Testis (tissue), 3 donors: ENCODE measurements around the gene TICAM2. TPM values are rescaled to one million over a fixed set of nuclear protein-coding genes. Genes with fewer than 3 reads are reported as not detected.

Experiments used
- DNase-seq: peaks from one replicate; pipeline ENCODE4 v3.0.0-alpha.2; 2019
- H3K27ac ChIP-seq, 2 donors: fragments of 200-600 bp; sonication (generic); one replicate each; pipeline ENCODE4 v1.5.1; 2019
- H3K27me3 ChIP-seq: fragments of 200-600 bp; sonication (generic); one replicate; pipeline ENCODE4 v1.5.1; 2019
- H3K36me3 ChIP-seq: fragments of 200-600 bp; sonication (generic); one replicate; pipeline ENCODE4 v1.5.1; 2017; ENCODE audit warnings: low read depth; ENCODE audit errors: missing control alignments
- H3K4me1 ChIP-seq: fragments of 200-600 bp; sonication (generic); one replicate; pipeline ENCODE4 v1.5.1; 2019
- H3K4me3 ChIP-seq, 2 donors: fragments of 200-600 bp; sonication (generic); one replicate each; pipeline ENCODE4 v1.5.1; 2017 to 2019
- H3K9me3 ChIP-seq: fragments of 200-600 bp; sonication (generic); one replicate; pipeline ENCODE4 v1.5.1; 2017
- CTCF ChIP-seq, 3 experiments: fragments of 450-650 bp in 2 of 3; fragments of 200-600 bp in 1 of 3; sonication (generic) in 1 of 3; IDR thresholded peaks; one replicate each; pipeline ENCODE4 v1.5.1; 2016 to 2019; ENCODE audit warnings: antibody characterized with exemption in 3 of 3, mild to moderate bottlenecking in 2 of 3, moderate library complexity in 1 of 3
- POLR2A ChIP-seq: fragments of 450-650 bp; IDR thresholded peaks from one replicate; pipeline ENCODE4 v1.6.1; 2017; ENCODE audit warnings: antibody characterized with exemption, mild to moderate bottlenecking, moderate library complexity
- WGBS, 2 donors: methylation state at CpG; one replicate each; pipeline ENCODE4 v1.1.5; 2018; 5-methylcytosine and 5-hydroxymethylcytosine counted together
- intact Hi-C: fragments of 100-400 bp; cut with DNase I; formaldehyde crosslinking; loops from one replicate; pipeline ENCODE4 v1.15.1; 2023; ENCODE audit warnings: low total_unique reads
- polyA plus RNA-seq: library from polyadenylated mRNA; stranded (reverse); fragments of 350-450 nt; fragmentation: Illumina TruSeq; extraction: RNeasy Lipid Tissue Mini Kit (QIAGEN cat#74804); gene quantifications from one replicate; pipeline ENCODE4 v1.2.3, GENCODE V29; 2014; ENCODE audit warnings: low read depth, low replicate concordance; ENCODE audit not compliant: insufficient read depth
- total RNA-seq, 2 donors: library from RNA; depleted of rRNA; stranded (reverse); fragments of >200 nt; gene quantifications; one replicate each; pipeline ENCODE4 v1.2.3, GENCODE V29; 2016

The TICAM2 gene
- total and polyA plus RNA-seq, 3 donors from 2014 or later, result 0.68 to 1.1 TPM; not detected in 1

- H3K36me3 ChIP-seq, result no peaks in the 10 kb centered on the region
- no peaks in the 10 kb centered on the region for H3K9me3 ChIP-seq
- H3K27ac ChIP-seq, result no peak overlapping the region
- intact Hi-C loops, result no loop called here
- no peak for TF ChIP-seq CTCF (IDR thresholded peaks at IDR 0.05)
- TF ChIP-seq POLR2A, result no peak
- 88 to 93% methylated on average over 3 of the region's 3 CpGs for WGBS, 2 donors
- H3K27me3 ChIP-seq, result no peaks in the 10 kb centered on the region
- H3K4me1 ChIP-seq, result no peaks in the 10 kb centered on the region
- H3K4me3 ChIP-seq, result no peak overlapping the region
- no peak for DNase-seq
Measured at GRCh38 chr5:115579216-115579615, 23.1 kb downstream of the TICAM2 start.

GRCh38 chr5:115578657-115579056, 23.6 kb downstream of the TICAM2 start:
- 74 to 83% methylated on average over 3 of the region's 3 CpGs for WGBS, 2 donors
- no peaks in the 10 kb centered on the region for H3K4me1 ChIP-seq
- no peak overlapping the region for H3K4me3 ChIP-seq
- TF ChIP-seq POLR2A (no peak), CTCF (IDR thresholded peaks at IDR 0.05) (no peak)
- H3K27me3 ChIP-seq, result no peaks in the 10 kb centered on the region
- no peak for DNase-seq
- no peaks in the 10 kb centered on the region for H3K36me3 ChIP-seq
- H3K9me3 ChIP-seq, result no peaks in the 10 kb centered on the region
- intact Hi-C loops, result no loop called here
- H3K27ac ChIP-seq, result no peak overlapping the region

GRCh38 chr5:115577741-115578140, 24.5 kb downstream of the TICAM2 start:
- Histone ChIP-seq H3K9me3 (no peaks in the 10 kb centered on the region), H3K4me3 (no peak overlapping the region), H3K27ac (no peak overlapping the region), H3K4me1 (no peaks in the 10 kb centered on the region), H3K27me3 (no peaks in the 10 kb centered on the region), H3K36me3 (no peaks in the 10 kb centered on the region)
- WGBS, 2 donors, result 81 to 84% methylated on average over 6 of the region's 6 CpGs
- TF ChIP-seq POLR2A, result no peak
- intact Hi-C loops, result no loop called here
- no peak for DNase-seq

- no peak overlapping the region for H3K27ac ChIP-seq
- no peaks in the 10 kb centered on the region for H3K27me3 ChIP-seq
- WGBS, 2 donors, result 76 to 85% methylated on average over 2 of the region's 2 CpGs
- H3K36me3 ChIP-seq, result no peaks in the 10 kb centered on the region
- DNase-seq, result no peak
- H3K4me1 ChIP-seq, result no peaks in the 10 kb centered on the region
- TF ChIP-seq CTCF (IDR thresholded peaks at IDR 0.05), result no peak
- no peak for TF ChIP-seq POLR2A
- no peaks in the 10 kb centered on the region for H3K9me3 ChIP-seq
- H3K4me3 ChIP-seq, result no peak overlapping the region
- intact Hi-C loops, result no loop called here
Measured at GRCh38 chr5:115577329-115577728, 24.9 kb downstream of the TICAM2 start.

- H3K9me3 ChIP-seq, result no peaks in the 10 kb centered on the region
- 94 to 95% methylated on average over 5 of the region's 5 CpGs for WGBS, 2 donors
- no peak overlapping the region for H3K27ac ChIP-seq
- no peak for TF ChIP-seq POLR2A
- TF ChIP-seq CTCF (IDR thresholded peaks at IDR 0.05), result no peak
- no peaks in the 10 kb centered on the region for H3K27me3 ChIP-seq
- peaks cover 7% of the 10 kb centered on the region for H3K4me1 ChIP-seq
- intact Hi-C loops, result no loop called here
- DNase-seq, result no peak
- no peak overlapping the region for H3K4me3 ChIP-seq
- no peaks in the 10 kb centered on the region for H3K36me3 ChIP-seq
Measured at GRCh38 chr5:115575167-115576070, 26.9 kb downstream of the TICAM2 start.
